Suppressor macrophage treated with lipopolysaccharide for 4 hours (primary cell): ENCODE results near the gene LY6G6C.

Experiments
- DNase-seq: peaks from one replicate; pipeline ENCODE4 v3.0.0-alpha.2; 2020

Gene LY6G6C

DNA sequence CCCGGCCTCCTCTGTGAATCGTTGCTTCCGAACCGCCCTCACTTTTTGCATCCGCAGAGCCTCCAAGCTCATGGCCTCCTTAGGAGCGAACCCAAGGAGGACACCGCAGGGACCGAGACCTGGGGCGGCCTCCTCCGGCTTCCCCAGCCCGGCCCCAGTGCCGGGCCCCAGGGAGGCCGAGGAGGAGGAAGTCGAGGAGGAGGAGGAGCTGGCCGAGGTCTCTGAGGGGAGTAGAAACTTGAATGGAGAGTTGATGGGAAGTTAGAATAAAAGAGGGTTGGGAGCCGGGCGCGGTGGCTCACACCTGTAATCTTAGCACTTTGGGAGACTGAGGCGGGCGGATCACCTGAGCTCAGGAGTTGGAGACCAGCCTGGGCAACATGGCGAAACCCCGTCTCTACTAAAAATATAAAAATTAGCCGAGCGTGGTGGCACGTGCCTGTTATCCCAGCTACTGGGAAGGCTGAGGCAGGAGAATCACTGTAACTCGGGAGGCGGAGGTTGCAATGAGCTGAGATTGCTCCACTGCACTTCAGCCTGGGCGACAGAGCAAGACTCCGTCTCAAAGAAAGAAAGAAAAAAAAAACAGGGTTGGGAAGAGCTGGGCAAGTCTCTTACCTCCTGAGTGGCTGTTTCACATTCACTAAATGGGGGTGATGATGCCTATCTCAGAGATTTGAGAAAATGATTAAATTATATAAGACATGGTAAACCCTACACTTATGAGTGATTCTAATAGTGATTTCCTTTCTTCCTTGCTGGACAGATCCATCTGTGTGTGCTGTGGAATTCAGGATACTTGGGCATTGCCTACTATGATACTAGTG lies 19.1 kb upstream of the LY6G6C start:
- DNase-seq = peak; percentile 71

DNA sequence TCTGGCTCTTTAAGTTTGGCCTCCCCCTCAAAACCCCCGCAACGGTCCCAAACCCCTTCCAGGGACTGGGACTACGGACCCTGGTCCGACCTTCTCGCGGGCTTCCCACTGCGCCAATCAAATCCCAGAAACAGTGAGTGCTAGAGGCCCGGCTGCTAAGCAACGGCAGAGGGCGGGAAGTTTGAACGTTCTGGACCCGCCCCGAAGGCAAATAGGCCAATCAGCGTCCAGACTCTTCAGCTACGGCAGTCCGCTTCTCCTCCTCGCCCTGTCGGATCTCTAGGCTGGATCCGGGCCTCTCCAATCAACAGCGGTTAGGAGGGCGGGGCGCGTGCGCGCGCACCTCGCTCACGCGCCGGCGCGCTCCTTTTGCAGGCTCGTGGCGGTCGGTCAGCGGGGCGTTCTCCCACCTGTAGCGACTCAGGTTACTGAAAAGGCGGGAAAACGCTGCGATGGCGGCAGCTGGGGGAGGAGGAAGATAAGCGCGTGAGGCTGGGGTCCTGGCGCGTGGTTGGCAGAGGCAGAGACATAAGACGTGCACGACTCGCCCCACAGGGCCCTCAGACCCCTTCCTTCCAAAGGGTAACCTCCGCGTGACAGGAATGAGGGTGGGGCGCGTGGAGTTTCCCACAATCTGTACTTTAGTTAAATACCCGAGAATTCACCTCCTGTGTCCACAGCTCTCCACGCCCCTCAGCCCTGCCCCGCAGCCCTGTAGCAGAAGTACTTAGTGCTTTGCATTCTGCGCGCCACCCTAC lies 18.3 kb upstream of the LY6G6C start, which contains the start of gene MSH5:
Gene MSH5 (plus strand): TSS at position 367 of the 758 bp plus-strand sequence. CDS start 462 bp downstream, outside the sequence.
- DNase-seq = peak; percentile 99

DNA sequence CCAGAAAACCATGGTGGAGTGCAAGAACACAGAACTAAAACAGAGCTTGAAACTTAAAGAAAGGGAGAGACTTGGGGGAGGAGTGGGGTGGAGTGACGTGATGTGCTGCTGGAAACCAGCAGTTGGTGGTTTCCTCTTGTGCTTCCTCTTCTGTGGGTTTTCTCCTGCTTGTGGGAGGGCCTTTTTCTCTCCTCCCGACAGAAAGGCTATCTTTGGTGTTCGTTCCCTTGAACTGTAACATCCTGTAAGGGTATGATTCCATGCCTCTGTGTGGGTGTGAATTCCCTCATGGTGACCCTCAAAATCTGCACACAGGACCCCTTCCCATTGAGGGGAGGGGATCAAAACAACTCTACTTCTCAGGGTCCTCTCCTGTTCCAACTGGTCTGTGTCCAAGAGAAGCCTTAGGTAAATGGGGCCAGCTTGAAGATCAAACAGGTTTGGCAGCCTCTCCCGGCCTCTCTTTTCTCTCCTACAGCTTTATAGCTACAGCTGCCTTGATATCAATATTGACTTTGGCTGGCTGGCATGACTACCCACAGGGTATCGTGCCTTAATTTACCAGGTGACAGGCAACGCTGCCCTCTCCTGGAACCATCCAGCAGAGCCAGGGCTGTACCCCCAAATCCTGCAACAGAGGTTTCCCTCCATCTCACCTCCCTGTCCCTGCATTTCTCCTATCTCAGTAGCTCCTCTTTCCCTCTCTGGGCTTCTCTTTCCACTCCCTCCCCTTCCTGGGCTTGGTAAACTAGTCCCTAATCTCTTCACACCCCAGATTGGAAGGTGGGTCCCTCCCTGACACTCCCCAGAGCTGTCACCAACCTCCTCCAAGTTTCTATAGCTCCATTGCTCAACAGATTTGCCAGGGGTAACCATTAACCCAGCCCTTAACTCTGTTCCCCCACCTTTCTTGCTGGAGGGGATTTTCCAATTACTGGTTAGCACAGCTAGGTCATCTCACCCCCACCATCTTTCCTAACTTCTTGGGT lies 16.7 kb upstream of the LY6G6C start:
- peak; percentile 93 for DNase-seq

DNA sequence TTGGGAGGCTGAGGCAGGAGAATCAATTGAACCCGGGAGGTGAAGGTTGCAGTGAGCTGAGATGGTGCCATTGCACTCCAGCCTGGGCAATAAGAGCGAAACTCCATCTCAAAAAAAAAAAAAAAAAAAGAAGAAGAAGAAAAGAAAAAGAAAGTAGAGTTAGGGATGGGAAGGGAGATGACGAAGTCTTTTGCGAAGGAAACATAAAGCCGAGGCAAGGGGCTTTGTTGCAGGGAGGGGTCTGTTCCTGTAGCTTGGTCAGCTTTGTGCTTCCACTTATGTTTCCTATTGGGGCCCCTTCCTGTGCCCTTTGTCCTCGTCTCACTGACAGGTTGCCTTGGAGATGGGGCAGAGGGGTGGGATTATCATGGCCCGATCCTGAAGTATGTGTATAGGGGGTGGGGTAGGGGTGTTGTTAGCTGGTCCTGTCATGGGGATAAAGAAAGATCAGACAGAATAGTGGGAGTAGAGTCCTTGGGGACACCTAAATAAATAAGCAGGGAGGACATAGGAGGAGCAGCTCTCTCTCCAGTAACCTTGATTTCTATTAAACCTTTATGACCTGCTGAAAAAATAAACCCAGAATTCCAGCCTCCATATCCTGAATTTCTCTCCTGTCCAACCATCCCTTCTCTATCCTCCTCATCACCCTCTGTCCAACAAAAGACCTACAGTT lies 15.9 kb upstream of the LY6G6C start:
- DNase-seq = peak; percentile 85

DNA sequence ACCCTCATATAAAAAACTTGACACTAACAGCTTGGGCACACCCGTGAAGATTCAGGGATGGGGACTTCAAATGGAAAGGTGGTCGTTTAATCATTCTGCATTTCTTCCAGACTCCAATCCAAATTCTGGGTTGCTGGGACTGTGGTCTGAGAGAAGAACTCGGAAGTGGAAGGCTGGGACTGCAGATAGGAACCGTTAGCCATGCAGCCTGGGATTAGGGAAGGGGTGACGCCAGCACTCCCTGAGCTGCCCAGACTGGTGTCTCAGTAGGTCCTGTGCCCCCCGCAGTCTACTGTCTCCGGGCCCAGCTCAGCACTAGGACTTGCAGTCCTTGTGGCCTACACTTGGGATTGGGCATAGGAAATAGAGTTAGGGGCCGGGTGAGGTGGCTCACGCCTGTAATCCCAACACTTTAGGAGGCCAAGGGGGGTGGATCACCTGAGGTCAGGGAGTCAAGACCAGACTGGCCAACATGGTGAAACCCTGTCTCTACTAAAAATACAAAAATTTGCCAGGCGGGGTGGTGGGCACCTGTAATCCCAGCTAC lies 15.3 kb upstream of the LY6G6C start:
- peak; percentile 47 for DNase-seq

DNA sequence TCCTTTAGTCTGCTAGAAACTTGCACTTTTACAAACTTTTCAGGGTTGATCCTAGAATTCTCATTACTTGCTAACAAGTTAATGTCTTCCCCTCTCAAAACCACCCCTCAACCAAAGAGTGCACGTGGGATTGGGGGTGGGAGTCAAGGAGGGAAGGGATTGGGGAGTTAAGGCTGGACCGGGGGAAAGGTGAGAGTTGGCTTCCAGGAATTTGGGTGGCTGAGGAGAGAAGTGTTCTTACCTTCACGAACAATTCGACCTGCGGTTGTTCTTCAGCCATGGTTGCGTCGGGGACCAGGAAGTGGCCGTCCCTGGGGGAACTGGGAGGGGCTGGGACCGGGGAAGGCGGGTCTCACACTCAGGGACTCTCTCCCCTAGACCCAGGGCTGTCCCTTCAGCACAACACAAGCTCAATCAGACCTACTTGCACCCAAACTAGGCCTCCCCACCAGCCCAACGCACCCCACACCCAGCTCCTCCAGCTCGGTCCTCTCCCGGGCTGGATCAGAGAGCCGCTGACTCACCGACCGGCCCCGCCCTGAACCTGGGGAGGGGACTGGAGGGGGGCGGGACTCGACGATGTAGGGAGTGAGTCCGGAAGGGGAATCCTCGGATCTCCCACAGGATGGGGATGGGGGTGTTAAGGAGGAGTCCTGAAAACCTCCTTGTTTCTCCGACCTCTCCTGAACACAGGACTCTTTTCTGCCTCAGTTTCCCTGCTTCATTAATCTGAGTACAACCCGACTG lies 14.6 kb upstream of the LY6G6C start, which contains the start of gene CLIC1:
Gene CLIC1 (minus strand): TSS at position 510 of the 747 bp plus-strand sequence. CDS start 230 bp downstream, at position 280.
- peak; percentile 94 for DNase-seq

DNA sequence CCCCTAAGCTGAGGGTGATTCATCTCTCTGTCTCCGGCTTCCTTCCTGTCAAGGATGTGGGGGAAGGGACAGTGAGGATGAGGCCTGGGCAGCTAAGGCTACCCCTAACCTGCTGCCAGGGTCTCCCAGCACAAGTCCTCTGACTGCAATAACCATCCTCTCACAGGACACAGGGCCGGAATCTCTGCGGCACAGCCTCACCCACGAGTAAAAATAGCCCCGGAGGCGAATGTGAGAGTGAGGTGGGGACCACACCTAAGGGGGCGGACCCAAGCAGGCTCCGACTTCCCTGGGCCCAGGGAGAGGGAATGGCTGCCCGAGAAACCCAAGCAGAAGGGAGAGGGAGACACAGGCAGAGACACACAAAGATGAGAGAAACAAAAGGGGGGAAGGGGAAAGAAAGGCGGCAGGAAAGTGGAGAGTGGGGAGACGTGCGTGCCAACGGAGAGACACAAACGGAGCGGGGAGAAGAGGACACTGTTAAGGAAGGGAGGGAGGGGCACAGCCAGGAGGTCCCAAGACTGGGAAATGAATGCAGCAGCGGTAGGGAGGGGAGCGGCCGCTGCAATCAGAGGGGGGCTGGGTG lies 13.4 kb upstream of the LY6G6C start:
- peak; percentile 84 for DNase-seq

DNA sequence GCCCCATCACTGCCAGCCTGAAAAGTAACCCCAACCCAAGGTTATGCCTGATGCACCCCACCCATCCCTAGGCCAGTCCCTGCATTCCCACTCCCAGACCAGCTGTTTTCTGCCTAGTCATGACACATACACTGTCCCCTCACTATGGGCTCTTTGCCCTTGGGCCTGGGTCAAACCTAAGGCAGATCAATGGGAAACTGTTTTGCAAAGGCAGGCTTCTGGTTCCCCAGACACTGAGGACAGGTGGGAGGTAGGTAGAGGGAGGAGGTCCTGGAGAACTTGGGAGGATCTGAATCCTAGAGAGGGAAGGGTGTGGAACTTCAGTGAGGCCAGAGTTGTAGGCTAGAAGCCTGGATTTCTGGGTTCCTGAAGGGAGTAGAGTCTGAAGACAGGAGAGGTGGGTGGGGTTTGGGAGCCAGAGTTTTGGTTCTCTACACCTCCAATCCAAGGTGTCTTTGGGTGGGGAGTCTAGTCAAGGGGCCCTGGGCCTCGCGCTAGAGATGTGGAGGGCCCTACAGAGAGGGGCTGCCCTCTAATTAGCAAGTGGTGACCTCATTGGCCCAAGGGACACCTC lies 12.8 kb upstream of the LY6G6C start:
- DNase-seq = no peak

DNA sequence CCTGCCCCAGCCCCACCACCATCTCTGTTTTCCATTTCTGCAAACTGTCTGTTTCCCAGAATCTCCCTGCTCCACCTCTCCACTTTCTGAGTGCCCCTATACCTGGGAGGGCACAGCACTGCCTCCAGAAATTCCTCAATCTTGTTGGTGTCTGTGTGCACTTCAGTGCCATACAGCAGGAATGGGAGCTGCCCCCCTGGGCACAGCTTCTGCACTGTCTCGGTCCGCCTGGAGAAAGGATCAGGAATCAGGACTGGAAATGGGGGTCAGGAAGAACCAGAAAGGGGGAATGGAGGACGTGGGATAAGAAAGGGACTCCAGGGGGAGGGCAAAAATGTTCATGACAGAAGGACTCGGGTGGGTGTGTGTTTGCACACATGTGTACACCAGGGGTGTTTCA lies 12.2 kb upstream of the LY6G6C start:
- DNase-seq = no peak

DNA sequence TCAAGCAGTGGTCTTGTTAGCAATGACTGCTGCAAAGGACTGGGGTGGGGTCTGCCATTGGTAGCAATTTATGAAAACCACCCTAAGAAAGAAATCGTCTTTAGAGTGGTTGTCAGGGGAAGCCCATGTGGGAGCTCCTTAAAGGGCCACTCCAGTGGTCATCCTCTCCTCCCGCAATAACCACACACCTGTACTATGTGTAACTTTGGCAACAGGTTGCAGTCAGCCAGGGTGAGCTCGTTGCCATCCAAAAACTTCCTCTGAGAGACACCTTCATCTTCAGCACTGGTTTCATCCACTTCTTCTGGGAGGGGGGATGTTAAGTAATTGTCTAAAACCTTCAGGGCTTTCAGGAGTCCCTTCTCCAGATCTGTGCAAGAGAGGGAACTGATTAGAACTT lies 10.5 kb upstream of the LY6G6C start:
- DNase-seq = no peak

DNA sequence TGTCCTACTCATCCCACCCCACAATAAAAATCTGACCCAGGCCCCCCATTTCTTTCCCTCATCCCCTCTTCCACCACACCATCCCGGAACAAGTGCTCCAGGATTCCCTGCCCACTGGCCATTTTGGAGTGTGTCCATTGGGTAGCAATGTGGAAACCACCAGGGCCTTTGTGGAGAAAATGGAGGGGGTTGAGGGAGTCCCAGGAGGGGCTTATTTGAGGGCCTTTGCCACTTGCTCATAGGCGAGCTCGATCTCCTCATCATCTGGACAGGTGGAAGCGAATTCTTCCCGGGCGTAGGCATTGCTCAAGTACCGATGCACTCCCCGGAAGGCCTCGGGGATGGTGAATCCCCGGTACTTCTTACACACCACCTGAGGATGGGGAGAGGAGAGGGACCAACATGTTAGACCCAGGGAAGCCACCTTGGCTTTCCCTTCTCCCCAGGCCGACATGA lies 9.1 kb upstream of the LY6G6C start:
- no peak for DNase-seq

DNA sequence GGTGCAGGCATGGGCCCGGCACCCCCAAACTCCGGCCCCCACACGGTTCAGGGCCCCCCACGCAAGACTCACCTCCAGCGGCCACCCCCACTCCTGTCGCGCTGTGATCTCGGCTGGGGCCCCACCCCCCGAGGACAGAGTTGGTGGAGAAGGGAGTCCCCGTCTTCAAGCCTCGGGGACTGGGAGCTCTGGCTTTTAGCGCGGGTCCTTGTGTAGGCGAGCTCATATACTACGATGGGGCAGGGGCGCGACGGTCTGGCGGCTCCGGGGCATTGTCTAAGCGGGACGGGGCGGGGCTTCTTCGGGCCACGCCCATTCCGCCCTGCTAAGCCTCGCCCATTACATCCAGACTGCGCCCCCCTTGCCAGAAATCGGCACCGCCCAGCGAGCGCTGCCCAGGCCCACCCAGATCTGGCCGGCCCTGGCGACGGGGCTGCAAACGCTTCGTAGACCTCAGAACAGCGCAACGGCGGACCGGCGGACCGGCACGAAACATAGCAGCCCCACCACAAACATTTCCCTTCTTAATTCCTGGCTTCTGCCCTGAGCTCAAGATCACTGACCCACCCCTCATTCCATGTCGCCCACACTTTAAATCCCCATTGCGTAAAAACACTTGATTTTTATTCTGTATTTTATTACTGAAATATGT lies 8.6 kb upstream of the LY6G6C start:
- DNase-seq = peak; percentile 85

DNA sequence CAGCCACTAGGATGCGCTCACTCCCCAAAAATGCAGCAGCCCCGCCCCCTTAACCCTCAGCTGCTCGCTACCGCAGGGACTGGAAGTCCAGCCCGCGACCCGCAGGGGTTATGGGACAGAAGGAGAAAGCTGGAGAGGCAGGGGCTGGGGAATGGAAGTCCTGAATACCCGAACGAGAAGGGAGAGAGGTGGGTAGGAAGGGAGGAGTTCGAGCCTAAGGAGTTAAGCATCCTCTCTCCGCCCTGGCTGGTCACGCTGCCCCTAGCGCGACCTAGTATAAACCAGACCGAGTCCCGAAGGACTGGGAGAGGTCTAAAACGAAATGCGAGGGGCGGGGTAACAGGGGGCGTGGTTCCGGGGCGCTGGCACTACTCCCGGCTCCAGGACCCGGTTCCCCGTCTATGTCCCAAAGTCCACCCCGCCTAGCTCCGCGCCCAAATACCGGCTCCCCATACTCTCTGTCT lies 8.0 kb upstream of the LY6G6C start:
- DNase-seq = peak; percentile 91

DNA sequence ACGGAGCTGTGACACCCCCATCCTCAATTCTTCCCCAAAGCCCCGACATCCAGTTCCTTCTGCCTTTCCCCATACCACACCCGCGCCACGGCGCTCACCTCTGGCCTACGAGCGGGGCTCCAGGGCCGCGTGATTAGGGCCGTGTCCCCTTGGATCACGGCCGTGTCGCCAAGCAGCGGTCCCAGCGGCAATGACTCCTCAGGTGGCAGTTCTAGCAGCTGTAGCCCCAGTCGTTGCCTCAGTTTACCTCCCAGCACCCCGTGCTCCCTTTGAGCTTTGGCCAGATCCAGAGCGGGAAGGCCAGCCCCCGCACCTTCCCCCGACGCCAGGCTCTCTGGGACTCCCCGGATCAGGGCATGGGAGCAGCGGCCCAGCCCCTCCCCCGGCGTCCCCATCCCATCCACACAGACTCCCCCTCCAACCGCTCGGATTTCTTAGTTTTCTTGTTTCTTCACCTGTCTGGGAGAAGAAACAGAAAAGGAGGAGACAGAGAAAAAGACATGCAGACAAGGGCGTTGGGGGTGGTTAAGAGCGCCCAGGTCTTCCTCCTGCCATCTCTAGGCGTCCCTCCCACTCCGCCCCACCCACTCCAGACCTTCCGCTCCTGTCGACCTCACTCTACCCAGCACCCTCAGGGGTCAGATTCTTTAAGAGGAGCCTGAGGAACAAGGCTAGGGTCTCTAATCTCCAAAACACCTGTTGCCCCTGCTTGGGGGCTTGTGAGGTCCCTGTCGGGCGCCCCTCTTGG lies 7.4 kb upstream of the LY6G6C start, which contains the start of gene DDAH2:
Gene DDAH2 (minus strand): TSS at position 533 of the 748 bp plus-strand sequence. CDS start 138 bp downstream, at position 395.
- DNase-seq = no peak

DNA sequence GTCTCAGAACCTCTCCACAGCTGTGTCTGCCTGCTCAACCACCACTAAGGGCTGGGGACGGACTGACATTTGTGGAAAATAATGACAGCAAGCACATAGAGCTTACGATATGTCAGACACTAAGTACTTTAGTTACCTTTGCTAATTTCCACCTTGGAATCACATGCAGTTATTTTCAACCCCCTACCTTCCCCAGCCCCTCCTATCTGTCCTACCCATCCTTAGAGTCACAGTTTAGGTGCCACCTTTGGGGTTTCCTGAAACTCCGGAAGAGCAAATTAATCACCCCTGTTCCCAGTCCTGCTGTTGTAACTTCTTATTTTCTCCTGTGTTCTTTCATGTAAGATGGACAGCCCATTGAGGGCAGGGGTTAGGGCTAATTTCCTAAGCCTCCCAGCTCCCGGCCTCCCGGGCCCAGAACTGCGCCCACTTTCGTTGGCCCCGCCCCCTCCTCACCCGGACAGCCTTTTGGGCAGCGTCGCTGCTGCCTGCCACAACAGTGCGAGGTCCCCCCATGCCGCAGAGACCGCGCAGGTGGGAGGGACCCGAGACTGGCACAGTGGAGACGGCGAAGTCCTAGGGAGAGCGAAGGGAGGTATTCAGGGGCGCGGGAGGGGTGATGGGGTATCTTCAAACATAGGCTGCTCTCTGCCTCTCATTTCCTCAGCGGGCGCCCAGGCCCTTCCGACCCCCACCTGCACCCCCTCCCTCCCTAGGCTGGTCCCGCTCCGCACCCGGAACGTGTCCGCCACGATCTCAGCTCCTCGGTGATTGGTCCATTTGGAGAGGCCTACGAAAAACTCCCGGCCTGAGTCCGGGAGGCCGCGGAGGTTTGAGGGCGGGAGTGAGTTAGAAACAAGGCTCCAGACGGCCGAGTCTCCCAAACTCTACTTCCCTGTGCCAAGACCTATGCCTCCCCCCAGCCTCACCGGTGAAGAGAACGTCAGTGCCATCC lies 6.4 kb upstream of the LY6G6C start:
- no peak for DNase-seq

DNA sequence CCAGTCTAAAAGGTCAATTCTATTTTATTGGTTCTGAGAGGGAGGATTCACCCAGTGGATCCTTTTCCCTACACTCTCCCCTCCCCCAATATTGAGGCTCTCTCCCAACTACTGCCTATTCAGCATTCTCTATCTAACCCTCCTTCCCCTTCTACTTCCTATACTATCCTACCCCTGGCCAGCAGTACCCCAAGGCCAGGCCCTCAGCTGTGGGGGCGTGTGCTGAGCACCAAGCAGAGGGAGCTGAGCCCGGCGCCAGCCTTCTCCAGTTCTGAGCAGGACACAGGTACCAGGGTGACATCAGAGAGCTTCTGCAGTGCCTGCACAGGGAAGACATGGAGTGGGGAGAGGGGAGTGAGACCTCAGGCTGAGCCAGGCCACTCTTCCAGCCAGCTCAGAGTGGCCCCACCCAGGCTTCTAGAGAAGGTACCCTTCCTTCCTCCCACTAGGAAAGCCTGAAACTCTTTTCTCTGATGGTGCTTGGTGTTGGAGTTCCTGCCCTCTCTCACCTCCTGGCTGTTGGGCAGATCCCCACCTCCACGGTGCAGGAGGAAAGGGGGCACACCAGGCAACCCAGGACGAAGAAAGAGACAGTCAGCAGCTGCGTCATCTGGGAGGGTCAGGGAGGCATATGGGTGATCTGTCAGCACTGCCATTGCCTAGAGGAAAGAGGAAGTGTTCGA lies 5.6 kb upstream of the LY6G6C start:
- peak; percentile 93 for DNase-seq
